Mesothelial cell of epicardium (in vitro differentiated cells): ENCODE results near the gene PAX5. TPM values are rescaled to one million over a fixed set of nuclear protein-coding genes. Genes with fewer than 3 reads are reported as not detected.
"Not testable (repeated sequence)": the region's sequence is repeated elsewhere in the genome, so short reads cannot be mapped to it uniquely, and the experiment has no call there.

Experiments used
- DNase-seq, 2 experiments: peaks; one replicate each; pipeline ENCODE4 v3.0.0; 2021; ENCODE audit warnings: low spot score in 2 of 2; ENCODE audit not compliant: unreplicated experiment in 2 of 2
- H3K27ac Mint-ChIP-seq: 2 replicates; pipeline ENCODE4 v1.8.0; 2021; ENCODE audit warnings: mixed read lengths
- H3K27me3 Mint-ChIP-seq: 2 replicates; pipeline ENCODE4 v1.8.0; 2021; ENCODE audit warnings: low read depth, mixed read lengths
- H3K36me3 Mint-ChIP-seq: 2 replicates; pipeline ENCODE4 v1.8.0; 2021; ENCODE audit warnings: mixed read lengths
- H3K4me1 Mint-ChIP-seq: 2 replicates; pipeline ENCODE4 v1.8.0; 2021; ENCODE audit warnings: mixed read lengths
- H3K4me3 Mint-ChIP-seq: 2 replicates; pipeline ENCODE4 v1.8.0; 2021; ENCODE audit warnings: mild to moderate bottlenecking, moderate library complexity, mixed read lengths
- H3K9me3 Mint-ChIP-seq: 2 replicates; pipeline ENCODE4 v1.8.0; 2021; ENCODE audit warnings: mixed read lengths
- total RNA-seq: library from RNA; stranded (reverse); gene quantifications from 3 replicates; pipeline ENCODE4 v1.2.1, GENCODE V29; 2021
- TF ChIP-seq, protein P1 (sequence below): fragments of 200-600 bp; sonication (generic); IDR thresholded peaks from one replicate; pipeline ENCODE4 v1.5.0; 2021; ENCODE audit warnings: antibody characterized with exemption; ENCODE audit not compliant: unreplicated experiment

The PAX5 gene
- total RNA-seq, 1 donor from 2014 or later = not detected

DNA sequence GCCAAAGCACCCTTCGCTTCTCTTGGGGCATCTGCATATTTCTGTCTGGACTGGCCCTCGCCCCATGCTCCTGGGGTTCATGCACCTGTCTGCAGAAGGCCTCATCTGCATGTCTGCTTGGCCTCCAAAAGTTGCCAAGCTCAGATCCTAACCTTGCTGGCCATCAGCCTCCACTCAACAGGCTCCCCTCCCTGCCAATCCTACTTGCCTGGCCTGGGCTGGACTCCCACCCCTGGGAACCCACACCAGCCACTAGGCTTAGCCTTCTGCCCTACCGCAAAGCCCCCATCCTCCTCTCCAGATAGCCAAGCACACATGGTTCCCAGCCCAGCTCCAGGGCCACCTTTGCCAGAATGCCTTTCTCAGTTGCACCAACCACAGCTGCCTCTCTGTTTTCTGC is 159.8 kb downstream of the PAX5 start:
- peaks cover 78% of the 10 kb centered on the region for H3K27me3 Mint-ChIP-seq
- H3K27ac Mint-ChIP-seq = no peak overlapping the region
- no peak for DNase-seq
- H3K36me3 Mint-ChIP-seq = no peaks in the 10 kb centered on the region
- H3K9me3 Mint-ChIP-seq = peaks cover 6% of the 10 kb centered on the region
- no peaks in the 10 kb centered on the region for H3K4me1 Mint-ChIP-seq
- TF ChIP-seq, protein P1, sequence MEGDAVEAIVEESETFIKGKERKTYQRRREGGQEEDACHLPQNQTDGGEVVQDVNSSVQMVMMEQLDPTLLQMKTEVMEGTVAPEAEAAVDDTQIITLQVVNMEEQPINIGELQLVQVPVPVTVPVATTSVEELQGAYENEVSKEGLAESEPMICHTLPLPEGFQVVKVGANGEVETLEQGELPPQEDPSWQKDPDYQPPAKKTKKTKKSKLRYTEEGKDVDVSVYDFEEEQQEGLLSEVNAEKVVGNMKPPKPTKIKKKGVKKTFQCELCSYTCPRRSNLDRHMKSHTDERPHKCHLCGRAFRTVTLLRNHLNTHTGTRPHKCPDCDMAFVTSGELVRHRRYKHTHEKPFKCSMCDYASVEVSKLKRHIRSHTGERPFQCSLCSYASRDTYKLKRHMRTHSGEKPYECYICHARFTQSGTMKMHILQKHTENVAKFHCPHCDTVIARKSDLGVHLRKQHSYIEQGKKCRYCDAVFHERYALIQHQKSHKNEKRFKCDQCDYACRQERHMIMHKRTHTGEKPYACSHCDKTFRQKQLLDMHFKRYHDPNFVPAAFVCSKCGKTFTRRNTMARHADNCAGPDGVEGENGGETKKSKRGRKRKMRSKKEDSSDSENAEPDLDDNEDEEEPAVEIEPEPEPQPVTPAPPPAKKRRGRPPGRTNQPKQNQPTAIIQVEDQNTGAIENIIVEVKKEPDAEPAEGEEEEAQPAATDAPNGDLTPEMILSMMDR = no peak
- H3K4me3 Mint-ChIP-seq = no peak overlapping the region

DNA sequence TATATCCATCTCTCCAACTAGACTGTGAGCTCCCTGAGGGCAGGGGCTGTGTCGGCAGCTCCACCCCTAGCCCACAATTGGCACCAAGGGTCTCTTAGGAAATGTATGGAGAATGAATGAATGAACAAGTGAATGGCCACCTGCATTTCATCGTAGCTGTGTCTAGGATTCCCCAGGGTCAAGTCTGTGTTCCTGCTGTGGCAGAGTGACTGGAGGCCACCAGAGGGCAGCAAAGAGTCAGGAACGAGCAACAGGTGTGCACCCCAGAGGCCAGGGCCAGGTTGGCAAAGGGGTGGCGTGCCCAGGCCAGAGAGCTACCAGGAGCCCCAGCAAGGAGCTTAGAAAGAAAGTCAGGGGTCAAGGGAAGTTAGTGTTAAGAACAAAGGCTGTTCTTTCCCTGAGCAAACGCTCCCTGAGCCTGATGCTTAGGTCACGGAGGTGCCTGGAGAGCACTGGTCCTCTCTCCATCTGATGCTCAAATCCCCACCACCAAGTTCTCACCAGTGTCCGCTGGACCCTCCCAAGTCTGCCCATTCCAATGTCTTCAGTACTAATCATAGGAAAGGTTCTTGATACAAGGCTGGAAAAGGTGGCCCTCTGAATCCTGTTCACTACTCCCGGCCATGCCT is 160.7 kb downstream of the PAX5 start:
- Mint-ChIP-seq H3K27ac (no peak overlapping the region), H3K36me3 (no peaks in the 10 kb centered on the region), H3K4me3 (no peak overlapping the region), H3K4me1 (no peaks in the 10 kb centered on the region), H3K9me3 (peaks cover 6% of the 10 kb centered on the region), H3K27me3 (peaks cover 83% of the 10 kb centered on the region)
- peak; percentile 64 to 81 for DNase-seq
- TF ChIP-seq, protein P1 = peak; percentile 88

DNA sequence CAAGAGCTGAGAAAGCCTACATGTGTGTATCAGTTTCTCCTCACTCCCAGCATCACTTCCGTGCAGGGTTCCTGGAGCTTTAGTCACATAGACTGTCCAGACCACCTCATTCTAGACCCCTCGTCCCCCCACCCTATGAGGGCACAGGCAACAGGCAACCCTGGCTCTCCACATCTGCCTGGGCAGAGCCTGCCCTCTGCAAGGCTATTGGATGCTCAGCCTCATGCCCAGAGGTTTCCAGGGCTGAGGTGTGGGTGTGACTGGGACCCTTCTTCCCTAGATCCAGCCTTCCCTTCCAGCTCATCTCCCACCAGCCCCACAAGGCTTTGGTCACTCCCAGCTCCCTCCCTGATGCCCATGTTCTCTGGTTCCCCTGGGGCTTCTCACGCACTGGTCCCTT is 161.4 kb downstream of the PAX5 start:
- Mint-ChIP-seq H3K36me3 (no peaks in the 10 kb centered on the region), H3K27me3 (peaks cover 83% of the 10 kb centered on the region), H3K9me3 (peaks cover 6% of the 10 kb centered on the region), H3K4me1 (no peaks in the 10 kb centered on the region), H3K4me3 (no peak overlapping the region), H3K27ac (no peak overlapping the region)
- TF ChIP-seq, protein P1 = no peak
- no peak for DNase-seq

DNA sequence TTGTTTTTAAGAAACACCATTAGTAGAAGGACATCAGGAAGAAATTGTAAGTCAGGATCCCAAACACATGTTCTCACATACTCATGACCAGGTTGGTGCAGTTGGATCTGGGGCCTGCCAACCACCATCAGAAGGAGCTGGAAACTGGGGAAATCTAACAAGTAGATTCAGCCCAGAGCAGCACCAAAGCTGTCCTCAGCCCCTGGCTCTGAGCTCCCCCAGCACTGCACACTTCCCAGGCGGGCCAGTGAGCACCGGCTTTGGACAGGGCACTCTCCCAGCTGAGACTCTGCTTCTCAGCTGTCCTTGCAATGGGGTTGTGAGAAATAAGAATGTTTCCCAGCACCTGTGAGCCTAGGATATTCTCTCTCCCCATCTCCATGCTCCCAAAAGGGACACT is 162.5 kb downstream of the PAX5 start:
- H3K4me3 Mint-ChIP-seq = no peak overlapping the region
- peaks cover 6% of the 10 kb centered on the region for H3K9me3 Mint-ChIP-seq
- no peaks in the 10 kb centered on the region for H3K36me3 Mint-ChIP-seq
- no peak for DNase-seq
- no peaks in the 10 kb centered on the region for H3K4me1 Mint-ChIP-seq
- H3K27me3 Mint-ChIP-seq = peaks cover 83% of the 10 kb centered on the region
- TF ChIP-seq, protein P1 = no peak
- no peak overlapping the region for H3K27ac Mint-ChIP-seq

DNA sequence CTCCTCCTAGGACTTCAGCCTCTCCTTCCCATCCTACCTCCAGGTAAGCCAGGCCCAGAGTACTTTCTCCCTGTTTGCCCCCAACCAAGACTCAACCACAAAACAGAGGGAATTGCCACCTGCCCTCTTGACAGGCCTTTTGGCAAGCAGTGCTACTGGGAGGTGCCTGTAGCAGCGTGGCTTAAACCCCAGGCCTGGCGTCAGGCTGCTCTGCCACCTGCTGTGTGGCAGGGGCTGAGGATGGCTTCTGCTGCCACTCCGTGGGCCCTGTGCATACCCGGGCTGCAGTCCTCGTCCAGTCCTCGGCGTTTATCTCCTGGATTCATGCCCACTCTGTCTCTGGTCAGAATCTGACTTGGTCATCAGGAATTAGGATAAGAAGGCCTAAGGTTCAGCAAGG is 163.1 kb downstream of the PAX5 start:
- H3K9me3 Mint-ChIP-seq = peaks cover 6% of the 10 kb centered on the region
- no peaks in the 10 kb centered on the region for H3K36me3 Mint-ChIP-seq
- H3K27me3 Mint-ChIP-seq = peaks cover 83% of the 10 kb centered on the region
- DNase-seq = no peak
- no peak overlapping the region for H3K27ac Mint-ChIP-seq
- no peak overlapping the region for H3K4me3 Mint-ChIP-seq
- TF ChIP-seq, protein P1 = no peak
- no peaks in the 10 kb centered on the region for H3K4me1 Mint-ChIP-seq

DNA sequence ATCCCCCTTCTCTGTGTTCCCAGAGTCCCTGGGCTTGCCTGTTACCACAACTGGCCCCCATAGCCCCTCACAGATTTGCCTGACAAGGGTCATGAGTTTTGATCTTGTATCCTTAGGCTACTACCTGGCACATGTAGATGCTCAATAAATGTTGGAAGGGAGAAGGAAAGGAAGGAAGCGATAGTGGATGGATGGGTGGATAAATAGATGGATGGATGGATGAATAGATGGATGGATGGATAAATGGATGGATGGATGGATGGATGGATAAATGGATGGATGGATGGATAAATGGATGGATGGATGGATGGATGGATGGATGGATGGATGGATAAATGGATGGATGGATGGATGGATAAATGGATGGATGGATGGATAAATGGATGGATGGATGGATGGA is 164.5 kb downstream of the PAX5 start:
- not testable (repeated sequence) for H3K4me3 Mint-ChIP-seq, DNase-seq, H3K27ac Mint-ChIP-seq, H3K9me3 Mint-ChIP-seq, H3K4me1 Mint-ChIP-seq, H3K36me3 Mint-ChIP-seq
- peaks cover 82% of the 10 kb centered on the region for H3K27me3 Mint-ChIP-seq
